HepG2 (cell line): Measurements from ENCODE around the gene TPPP3. TPM values are rescaled to one million over a fixed set of nuclear protein-coding genes. Genes with fewer than 3 reads are reported as not detected.
A peak's percentile ranks its signal among the peaks of the same experiment; 100 is the strongest.

Experiments
- ATAC-seq: fragments of 200-7000 bp; cut with Tn5 transposase; 3 replicates; pipeline ENCODE4 v1.9.1; 2020; ENCODE audit warnings: mild to moderate bottlenecking, moderate library complexity
- BruUV-seq: library from RNA; stranded (reverse); fragments of 400-500 nt; replicated peaks from 2 replicates; lab custom pipeline; 2021; lab: Mats Ljungman, UMichigan
- CTCF ChIA-PET: fragments of 300-600 bp; formaldehyde crosslinking; extraction: SDS; loops from one replicate; lab custom pipeline; 2021; ENCODE audit warnings: low total read pairs, inconsistent platforms, low intra/inter-chr PET ratio; lab: Yijun Ruan, JAX
- POLR2A ChIA-PET: fragments of 350-600 bp; sonication (Branson Sonifier 250); formaldehyde crosslinking; loops from one replicate; lab custom pipeline; 2020; ENCODE audit warnings: antibody characterized with exemption, inconsistent platforms; lab: Yijun Ruan, JAX
- DNase-seq: peaks from one replicate; pipeline ENCODE4 v3.0.0-alpha.2; 2015; ENCODE audit warnings: low spot score
- FAIRE-seq: peaks from 3 replicates; lab custom pipeline; 2011; peaks lifted over from hg19 to GRCh38; lab: Jason Lieb, UNC
- H2AFZ ChIP-seq: one replicate; pipeline ENCODE4 v1.6.1; 2011; ENCODE audit warnings: low read length, inconsistent platforms
- H3K27ac ChIP-seq: fragments of 300-600 bp; 3 replicates; pipeline ENCODE4 v1.8.0; 2011; ENCODE audit warnings: mixed run types, mild to moderate bottlenecking, mixed read lengths, low read length, inconsistent platforms; ENCODE audit not compliant: insufficient read depth; ENCODE audit errors: extremely low read length
- H3K27me3 ChIP-seq, 2 experiments: fragments of 200-600 bp in 1 of 2; 2 replicates in 1 of 2; 3 replicates in 1 of 2; pipeline versions ENCODE4 v1.6.0 to v1.8.0; 2011; ENCODE audit warnings: low read length in 2 of 2, mild to moderate bottlenecking in 2 of 2, moderate library complexity in 2 of 2, inconsistent platforms in 1 of 2; ENCODE audit not compliant: insufficient read depth in 2 of 2, control insufficient read depth in 1 of 2
- H3K36me3 ChIP-seq, 2 experiments: fragments of 200-600 bp in 1 of 2; replicated peaks in 1 of 2; 2 replicates in 1 of 2; 3 replicates in 1 of 2; pipeline versions ENCODE4 v1.5.1 to v1.8.0; 2011; ENCODE audit warnings: low read length in 2 of 2, inconsistent platforms in 1 of 2; ENCODE audit not compliant: insufficient read depth in 2 of 2, control insufficient read depth in 1 of 2
- H3K4me1 ChIP-seq: 2 replicates; pipeline ENCODE4 v1.5.1; 2012; ENCODE audit warnings: low read length, inconsistent platforms; ENCODE audit not compliant: insufficient read depth
- H3K4me2 ChIP-seq: 2 replicates; pipeline ENCODE4 v1.6.0; 2011; ENCODE audit warnings: low read depth, low read length, inconsistent platforms
- H3K4me3 ChIP-seq, 3 experiments: fragments of 200-600 bp in 1 of 3; sonication (generic), shearing (Covaris generic) in 1 of 3; replicated peaks in 1 of 3; 2 replicates each; pipeline ENCODE4 v1.5.1; 2011 to 2016; ENCODE audit warnings: low read length in 3 of 3, inconsistent platforms in 2 of 3, low read depth in 2 of 3, mild to moderate bottlenecking in 2 of 3, control low read depth in 1 of 3, mixed read lengths in 1 of 3; ENCODE audit not compliant: insufficient read depth in 1 of 3
- H3K79me2 ChIP-seq: one replicate; pipeline ENCODE4 v1.6.1; 2011; ENCODE audit warnings: low read length, inconsistent platforms; ENCODE audit not compliant: insufficient read depth
- H3K9ac ChIP-seq: 2 replicates; pipeline ENCODE4 v1.6.0; 2011; ENCODE audit warnings: mild to moderate bottlenecking, low read depth, low read length, inconsistent platforms; ENCODE audit not compliant: insufficient read depth
- H3K9me3 ChIP-seq: 2 replicates; pipeline ENCODE4 v1.5.1; 2012; ENCODE audit warnings: mild to moderate bottlenecking, low read length
- H4K20me1 ChIP-seq: 2 replicates; pipeline ENCODE4 v1.6.0; 2011; ENCODE audit warnings: inconsistent platforms, mild to moderate bottlenecking, low read length, moderate library complexity; ENCODE audit not compliant: insufficient read depth
- CHCHD3 ChIP-seq: sonication (generic); formaldehyde crosslinking; IDR thresholded peaks from 2 replicates; pipeline ENCODE4 v1.8.0; 2022; ENCODE audit warnings: mild to moderate bottlenecking, missing genetic modification reagents, moderate library complexity
- GTF3A ChIP-seq: sonication (generic); formaldehyde crosslinking; conservative IDR thresholded peaks from 2 replicates; pipeline ENCODE4 v1.4.0; 2020; ENCODE audit warnings: mild to moderate bottlenecking, missing genetic modification reagents
- HNF1A ChIP-seq, 2 experiments: sonication (generic) in 1 of 2; formaldehyde crosslinking in 1 of 2; IDR thresholded peaks; 2 replicates each; pipeline versions ENCODE4 v1.4.0 to v1.6.1; 2016 to 2020; ENCODE audit warnings: borderline replicate concordance in 1 of 2, low read depth in 1 of 2, mild to moderate bottlenecking in 1 of 2, missing genetic modification reagents in 1 of 2
- PCBP1 ChIP-seq: fragments of 200-400 bp; formaldehyde crosslinking; IDR thresholded peaks from 2 replicates; pipeline ENCODE4 v1.6.1; 2017; ENCODE audit warnings: mild to moderate bottlenecking, low read depth, low read length, borderline replicate concordance
- PRDM15 ChIP-seq: sonication (generic); formaldehyde crosslinking; IDR thresholded peaks from 2 replicates; pipeline ENCODE4 v1.4.0; 2020; ENCODE audit warnings: missing genetic modification reagents
- RFX1 ChIP-seq: fragments of 450-650 bp; IDR thresholded peaks from 2 replicates; pipeline ENCODE4 v1.6.1; 2017
- ZNF543 ChIP-seq: sonication (generic); formaldehyde crosslinking; IDR thresholded peaks from 2 replicates; pipeline ENCODE4 v1.4.0; 2020; ENCODE audit warnings: mild to moderate bottlenecking, missing genetic modification reagents
- WGBS: methylation state at CpG from one replicate; pipeline ENCODE4 v1.1.6; 2017; ENCODE audit warnings: low lambda C conversion rate; 5-methylcytosine and 5-hydroxymethylcytosine counted together
- in situ Hi-C: cut with HindIII; loops from 2 replicates; pipeline ENCODE4 v1.10.0; 2017; ENCODE audit warnings: low pct_unique_long_range_greater_than_20kb; ENCODE audit not compliant: extremely low pct_ligation_motif_present
- intact Hi-C: fragments of 100-400 bp; cut with micrococcal nuclease; formaldehyde crosslinking; loops from one replicate; pipeline ENCODE4 v1.10.0; 2022; ENCODE audit not compliant: unreplicated experiment
- polyA plus RNA-seq, 8 experiments: library from polyadenylated mRNA; depleted of rRNA in 3 of 8; stranded (reverse) in 7 of 8; unstranded in 1 of 8; fragments of >200 nt; fragmentation: Illumina TruSeq in 4 of 8; extraction: Trizol in 4 of 8; gene quantifications; 2 replicates each; pipeline versions ENCODE4 v1.2.1 to v1.2.3, GENCODE V29; 2011 to 2016; ENCODE audit warnings: low read depth in 4 of 8, missing spikeins in 1 of 8, mixed read lengths in 1 of 8; ENCODE audit not compliant: insufficient read depth in 1 of 8
- total RNA-seq, 5 experiments: library from RNA; depleted of rRNA; stranded (reverse); fragments of >200 nt; fragmentation: Illumina TruSeq; extraction: Trizol; gene quantifications; 2 replicates each; pipeline ENCODE4 v1.2.3, GENCODE V29; 2016; ENCODE audit warnings: low read depth in 1 of 5
- TF ChIP-seq, protein P1 (sequence below): sonication (generic); formaldehyde crosslinking; IDR thresholded peaks from 2 replicates; pipeline ENCODE4 v1.5.0; 2020; ENCODE audit warnings: missing genetic modification reagents
- TF ChIP-seq, protein P2 (sequence below): sonication (generic); formaldehyde crosslinking; IDR thresholded peaks from 2 replicates; pipeline ENCODE4 v1.4.0; 2020; ENCODE audit warnings: missing genetic modification reagents, borderline replicate concordance

TPPP3 gene
- total and polyA plus RNA-seq, 2 of the 13 experiments (the other 11 are each of a cell fraction or from before 2014, with no cell fraction given), result 0.16 to 0.44 TPM

DNA sequence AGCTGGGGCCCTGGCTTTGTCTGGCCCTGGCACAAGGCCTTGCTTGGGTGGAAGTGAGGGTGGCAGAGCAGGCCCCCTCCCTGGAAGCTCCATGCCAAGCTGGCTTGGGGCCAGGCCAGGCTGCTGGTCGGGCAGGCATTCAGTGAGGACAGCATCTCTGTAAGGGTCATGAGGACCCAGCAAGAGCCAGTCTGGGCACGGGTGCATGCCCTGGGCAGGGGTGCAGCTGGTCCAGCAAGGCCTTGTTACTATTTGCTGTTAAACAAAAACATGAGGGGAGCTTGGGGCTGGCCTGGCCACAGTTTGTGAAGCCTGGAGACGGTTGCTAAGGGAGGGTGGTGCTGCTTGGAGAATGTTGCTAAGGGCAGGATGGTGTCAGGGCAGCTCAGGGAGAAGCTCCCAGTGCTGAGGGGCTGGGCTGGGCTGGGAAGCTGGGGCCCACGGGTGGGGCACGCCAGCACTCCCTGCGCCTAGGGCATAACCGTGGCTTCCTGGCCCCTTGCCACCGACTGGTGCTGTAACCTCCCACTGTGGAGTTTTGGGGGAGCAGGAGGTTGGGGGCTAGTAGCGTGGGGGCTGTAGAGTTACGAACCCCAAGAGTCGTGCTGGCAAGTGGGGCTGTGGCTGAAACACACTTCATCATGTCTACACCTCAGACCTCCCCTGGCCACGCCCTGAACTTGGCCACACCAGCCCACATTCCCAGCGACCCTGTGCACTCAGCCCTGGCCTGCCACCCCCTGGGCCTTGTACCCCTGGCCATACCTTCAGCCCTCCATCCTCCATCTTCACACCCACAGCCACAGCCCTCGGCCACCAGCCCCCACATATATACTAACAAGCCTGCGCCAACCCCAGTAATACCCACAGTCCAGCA, 1.6 kb downstream of the TPPP3 start:
- peaks cover 9 to 80% of the 10 kb centered on the region in 2 experiments; a peak in 4 of 5 replicates for H3K27me3 ChIP-seq
- H3K9ac ChIP-seq, result no peak overlapping the region
- DNase-seq (no peak), ATAC-seq (no peak), FAIRE-seq (no peak)
- H3K36me3 ChIP-seq, result no peaks in the 10 kb centered on the region
- no peak overlapping the region for H3K4me3 ChIP-seq
- H4K20me1 ChIP-seq, result no peaks in the 10 kb centered on the region
- WGBS, result 32% methylated on average over 5 of the region's 15 CpGs
- POLR2A ChIA-PET, result no interaction called here
- intact Hi-C loops, result loop anchor here (2.0 kb wide), 1 partner anchor 65 kb away; the partner anchor contains the start of genes KCTD19 and LRRC36
- no TSS peak for BruUV-seq
- no peak overlapping the region for H2AFZ ChIP-seq
- H3K4me2 ChIP-seq, result no peak overlapping the region
- peak; percentile 44; the same call in 1 of the 2 replicates for TF ChIP-seq RFX1
- 0 out of 2 replicates have a peak, but pooled peaks have one; percentile 33 for TF ChIP-seq GTF3A (CRISPR knock-in tag)
- TF ChIP-seq PCBP1, result 0 out of 2 replicates have a peak, but pooled peaks have one; percentile 18
- no peak for TF ChIP-seq PRDM15 (CRISPR knock-in tag)
- no peak for TF ChIP-seq CHCHD3
- TF ChIP-seq HNF1A (IDR thresholded peaks at IDR 0.05; ENCODE audit: low read depth), result no peak
- 0 out of 2 replicates have a peak, but pooled peaks have one; percentile 24 for TF ChIP-seq HNF1A (CRISPR knock-in tag; IDR thresholded peaks at IDR 0.05; ENCODE audit: borderline replicate concordance)
- no peak for TF ChIP-seq ZNF543 (CRISPR knock-in tag)
- TF ChIP-seq, protein P1, sequence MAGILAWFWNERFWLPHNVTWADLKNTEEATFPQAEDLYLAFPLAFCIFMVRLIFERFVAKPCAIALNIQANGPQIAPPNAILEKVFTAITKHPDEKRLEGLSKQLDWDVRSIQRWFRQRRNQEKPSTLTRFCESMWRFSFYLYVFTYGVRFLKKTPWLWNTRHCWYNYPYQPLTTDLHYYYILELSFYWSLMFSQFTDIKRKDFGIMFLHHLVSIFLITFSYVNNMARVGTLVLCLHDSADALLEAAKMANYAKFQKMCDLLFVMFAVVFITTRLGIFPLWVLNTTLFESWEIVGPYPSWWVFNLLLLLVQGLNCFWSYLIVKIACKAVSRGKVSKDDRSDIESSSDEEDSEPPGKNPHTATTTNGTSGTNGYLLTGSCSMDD (CRISPR knock-in tag), result no peak
- TF ChIP-seq, protein P2, sequence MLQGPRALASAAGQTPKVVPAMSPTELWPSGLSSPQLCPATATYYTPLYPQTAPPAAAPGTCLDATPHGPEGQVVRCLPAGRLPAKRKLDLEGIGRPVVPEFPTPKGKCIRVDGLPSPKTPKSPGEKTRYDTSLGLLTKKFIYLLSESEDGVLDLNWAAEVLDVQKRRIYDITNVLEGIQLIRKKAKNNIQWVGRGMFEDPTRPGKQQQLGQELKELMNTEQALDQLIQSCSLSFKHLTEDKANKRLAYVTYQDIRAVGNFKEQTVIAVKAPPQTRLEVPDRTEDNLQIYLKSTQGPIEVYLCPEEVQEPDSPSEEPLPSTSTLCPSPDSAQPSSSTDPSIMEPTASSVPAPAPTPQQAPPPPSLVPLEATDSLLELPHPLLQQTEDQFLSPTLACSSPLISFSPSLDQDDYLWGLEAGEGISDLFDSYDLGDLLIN, result no peak
- CTCF ChIA-PET, result interaction anchor here (1.9 to 2.5 kb wide), 2 partner anchors 64 to 112 kb away, joined by 4 to 13 read pairs; partner anchors contain the start of genes KCTD19, LRRC36 and PLEKHG4
- in situ Hi-C loops, result no loop called here
- no peak overlapping the region for H3K27ac ChIP-seq
- H3K4me1 ChIP-seq, result peaks cover 33% of the 10 kb centered on the region
- no peaks in the 10 kb centered on the region for H3K9me3 ChIP-seq
- H3K79me2 ChIP-seq, result no peaks in the 10 kb centered on the region
